Suprapubic skin (tissue), 3 donors: ENCODE results near the gene L1TD1.

Experiments
- CTCF ChIP-seq, 2 donors: fragments of 200-600 bp in 1 of 2; fragments of 450-650 bp in 1 of 2; sonication (generic) in 1 of 2; IDR thresholded peaks; one replicate each; pipeline ENCODE4 v1.5.1; 2016 to 2019; ENCODE audit warnings: antibody characterized with exemption in 2 of 2, mild to moderate bottlenecking in 1 of 2, moderate library complexity in 1 of 2
- POLR2A ChIP-seq, 2 donors: fragments of 450-650 bp; IDR thresholded peaks; one replicate each; pipeline ENCODE4 v1.6.1; 2017; ENCODE audit warnings: antibody characterized with exemption in 2 of 2, mild to moderate bottlenecking in 2 of 2, moderate library complexity in 2 of 2

GRCh38 chr1:62259551-62259950, 64.9 kb downstream of the L1TD1 start:
- TF ChIP-seq CTCF (IDR thresholded peaks at IDR 0.05) (no peak), POLR2A (IDR thresholded peaks at IDR 0.05) (no peak)
